GM21360 (cell line): Measurements from ENCODE around the gene PPM1E.

Source experiments
- ATAC-seq: cut with Tn5 transposase; IDR thresholded peaks from one replicate; pipeline ENCODE4 v1.9.1; 2021; ENCODE audit warnings: mild to moderate bottlenecking, moderate library complexity; ENCODE audit not compliant: unreplicated experiment

PPM1E gene

DNA sequence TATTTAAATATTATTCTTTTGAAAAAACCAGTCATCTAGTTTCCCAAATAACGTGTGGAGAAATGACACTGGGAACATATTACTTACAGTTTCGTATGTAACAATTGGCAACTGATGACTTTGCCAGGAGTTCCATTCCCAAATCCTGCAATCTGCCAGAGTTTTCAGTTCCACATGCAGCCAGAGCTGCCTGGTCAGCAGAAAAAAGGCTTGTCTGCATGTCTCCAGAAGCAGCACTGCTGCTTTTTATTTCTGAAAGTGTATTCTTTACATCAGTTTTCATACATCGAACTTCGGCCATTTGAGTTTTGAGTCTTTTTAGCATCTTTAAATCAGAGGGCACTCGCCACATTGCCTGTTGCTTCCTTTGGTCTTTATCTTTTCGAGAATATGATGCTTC is 272.7 kb downstream of the PPM1E start:
- ATAC-seq, result no peak

- ATAC-seq, result no peak
Observed at GRCh38 chr17:59030811-59031210, 275.2 kb downstream of the PPM1E start.
